Fibroblast of skin of left biceps (primary cell): Measurements from ENCODE around the gene CPVL.

Experiments used
- DNase-seq, 2 experiments: peaks; one replicate each; pipeline ENCODE4 v3.0.0-alpha.2; 2013; ENCODE audit warnings: low read depth in 2 of 2

CPVL gene

DNA sequence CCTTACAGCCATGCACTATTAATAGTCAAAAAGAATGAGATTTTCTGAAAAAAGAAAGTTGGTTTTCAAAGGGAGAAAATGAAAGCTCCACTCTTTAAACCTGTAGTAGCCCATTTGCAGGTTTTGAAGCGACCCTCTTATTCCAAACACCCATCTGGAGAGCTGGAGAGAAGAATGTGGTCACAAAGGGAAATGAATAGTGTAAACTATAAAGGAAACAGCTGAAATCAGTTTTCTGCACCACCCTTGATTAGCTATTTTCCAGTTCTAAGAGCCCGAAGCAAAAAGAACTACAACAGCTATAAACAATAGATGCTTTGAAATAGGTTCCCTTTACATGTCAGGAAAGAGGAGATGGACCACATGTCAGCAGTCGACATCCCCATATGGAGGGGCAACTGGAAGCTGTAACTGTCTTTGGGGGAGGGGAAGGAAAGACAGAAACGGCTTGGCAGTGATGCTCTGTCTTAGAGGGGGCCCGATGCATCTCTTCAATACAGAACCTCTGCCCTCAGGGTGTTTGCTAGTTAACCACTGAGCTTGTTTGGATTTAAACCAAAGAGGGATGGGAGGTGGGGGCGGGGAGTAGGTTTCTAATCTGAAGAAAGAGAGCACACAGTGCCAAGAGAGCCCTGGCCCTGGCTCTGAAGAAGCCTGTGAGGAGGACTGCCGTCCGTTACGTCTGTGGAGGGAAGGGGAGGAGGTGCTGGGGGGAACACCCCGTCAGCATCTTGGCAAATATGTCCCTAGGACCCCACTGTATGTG lies 55.3 kb downstream of the CPVL start:
- DNase-seq: no peak

DNA sequence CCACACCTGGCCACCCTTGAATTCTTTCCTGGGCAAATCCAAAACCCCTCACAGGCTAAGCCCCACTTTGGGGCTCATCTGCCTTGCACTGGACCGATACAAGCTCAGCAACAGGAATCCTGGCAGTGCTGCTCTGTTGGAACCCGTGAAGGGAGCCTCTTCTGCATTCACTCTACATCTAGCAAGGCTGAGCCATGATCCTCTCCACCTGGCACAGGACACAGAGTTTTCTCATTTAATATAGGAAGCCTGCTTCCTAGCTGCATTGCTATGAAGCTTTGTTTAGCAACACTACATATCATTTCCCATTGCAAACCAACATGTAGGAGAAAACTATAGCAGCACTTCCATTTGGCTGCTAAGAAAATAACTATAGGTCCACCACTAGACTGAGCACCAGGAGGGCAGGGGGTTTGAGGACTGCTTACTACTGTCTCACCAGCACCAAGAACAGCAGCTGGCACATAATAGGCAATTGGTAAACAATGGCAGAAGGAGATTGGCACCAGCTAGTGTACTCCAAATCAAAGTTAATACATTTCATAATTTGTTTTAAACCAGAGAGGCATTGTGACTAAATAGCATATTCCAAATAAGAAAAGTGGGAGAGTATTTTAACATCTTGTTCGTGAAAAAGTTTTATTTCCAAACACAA lies 56.1 kb downstream of the CPVL start:
- no peak for DNase-seq

DNA sequence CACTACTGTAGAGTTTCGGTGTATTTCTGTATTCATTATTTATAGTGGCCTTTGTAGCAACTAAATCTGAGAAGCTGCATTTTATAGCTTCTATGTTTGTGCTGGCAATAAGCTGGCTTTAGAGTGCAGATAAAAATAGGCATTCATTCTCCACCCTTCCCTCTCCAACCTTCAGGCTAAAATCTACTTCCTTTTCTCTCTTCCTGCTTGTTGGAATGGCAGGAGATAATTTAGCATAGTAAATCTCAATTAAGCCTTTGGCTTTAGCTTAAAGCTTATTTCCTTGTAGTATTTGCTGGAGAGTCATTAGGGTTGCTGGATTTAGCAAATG lies 58.5 kb downstream of the CPVL start:
- DNase-seq: no peak

DNA sequence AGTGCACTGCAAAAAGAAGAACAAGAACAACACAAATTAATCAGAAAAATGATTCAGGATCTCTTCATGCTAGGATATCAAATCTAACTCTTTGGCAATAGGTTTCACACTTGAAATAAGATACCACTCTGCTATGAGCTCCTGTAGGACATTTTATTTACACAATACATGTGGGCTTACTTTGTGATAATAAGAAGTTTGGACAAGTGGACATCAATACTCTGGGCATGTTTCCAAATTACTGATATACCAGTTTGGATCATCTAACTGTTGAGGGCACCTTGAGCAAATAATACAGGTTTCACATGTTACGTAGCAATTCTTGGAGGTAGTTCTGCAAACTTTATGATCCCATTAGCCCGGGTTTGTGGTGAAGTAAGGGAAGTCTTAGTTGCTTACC lies 59.8 kb downstream of the CPVL start:
- DNase-seq: no peak

DNA sequence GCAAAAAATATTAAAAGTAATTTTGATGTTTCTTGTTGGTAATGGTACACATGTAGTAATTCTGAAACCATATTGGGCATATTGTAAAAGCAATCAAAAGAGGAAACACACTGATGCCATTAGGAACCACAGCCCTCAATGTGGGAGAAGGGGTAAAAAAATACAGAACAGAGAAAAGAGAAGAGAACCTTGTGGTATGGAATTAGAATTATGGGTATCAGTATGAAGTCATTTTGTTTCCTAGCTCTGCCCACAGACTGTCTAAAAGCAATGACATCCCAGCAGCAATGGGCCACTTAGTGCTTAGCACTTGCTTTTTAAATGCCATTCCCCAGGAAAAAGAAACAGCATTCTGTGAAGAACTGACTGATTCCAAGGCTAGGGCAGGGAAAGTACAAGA lies 61.5 kb downstream of the CPVL start:
- no peak for DNase-seq

DNA sequence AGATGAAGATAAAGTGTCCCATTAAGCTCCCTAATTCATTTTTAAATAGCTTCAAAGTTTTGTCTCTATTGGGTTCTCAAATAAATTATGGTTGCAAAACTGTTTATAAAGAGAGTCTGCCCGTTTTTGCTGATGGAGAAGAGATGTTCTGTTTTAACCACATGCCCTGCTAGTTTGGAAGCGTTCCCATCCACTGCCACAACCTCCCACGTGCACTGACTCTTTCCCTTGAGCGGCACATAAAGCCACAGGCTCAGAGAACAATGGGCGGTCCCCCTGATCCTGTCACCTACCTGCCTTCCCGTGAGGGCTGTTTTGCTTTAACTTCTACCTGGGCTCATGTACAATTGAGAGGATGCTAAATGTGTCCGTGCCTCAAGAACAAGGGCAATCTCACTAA lies 65.5 kb downstream of the CPVL start:
- no peak for DNase-seq

DNA sequence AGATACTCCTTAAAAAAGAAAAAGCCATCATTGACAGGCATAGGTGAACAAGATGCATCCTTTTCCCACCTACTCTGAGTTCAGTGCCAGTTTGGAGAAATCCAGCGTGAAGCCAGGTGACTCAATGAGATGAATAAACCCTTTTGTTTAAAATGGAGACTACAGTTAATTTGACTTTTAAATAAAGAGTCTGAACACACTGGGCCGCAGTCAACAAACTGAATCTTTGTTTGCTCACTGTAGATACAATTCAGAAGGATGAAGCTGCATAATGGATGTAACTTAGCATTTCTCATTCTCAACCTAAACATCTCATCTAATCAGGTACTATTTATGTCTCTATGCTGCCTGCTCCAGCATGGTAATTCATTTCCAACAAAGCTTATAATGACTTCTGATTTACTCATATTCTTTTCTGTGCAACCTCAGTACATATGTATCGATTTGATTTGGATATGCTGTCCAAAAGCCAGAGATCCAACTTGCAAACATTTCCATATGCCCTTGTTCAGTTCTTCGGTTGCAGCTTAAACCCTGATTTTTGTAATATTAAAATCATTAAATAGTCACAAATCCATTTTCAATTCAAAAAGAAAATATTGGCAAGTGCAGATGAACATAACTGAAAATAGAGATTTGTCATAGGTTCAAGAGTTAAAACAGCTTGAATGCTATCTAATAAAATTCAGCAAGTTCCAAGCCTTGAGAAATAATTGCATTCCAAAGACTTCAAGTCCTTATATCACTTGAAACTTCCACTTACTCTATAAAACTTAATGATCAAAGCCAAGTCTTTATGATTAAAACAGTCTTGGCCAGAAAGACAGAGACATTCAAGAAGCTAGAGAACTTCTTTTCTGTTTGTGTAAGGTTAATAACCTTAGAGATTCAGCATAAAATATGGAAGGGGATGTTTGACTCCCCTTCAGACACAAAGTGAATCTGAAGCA lies 67.8 kb downstream of the CPVL start:
- no peak for DNase-seq

DNA sequence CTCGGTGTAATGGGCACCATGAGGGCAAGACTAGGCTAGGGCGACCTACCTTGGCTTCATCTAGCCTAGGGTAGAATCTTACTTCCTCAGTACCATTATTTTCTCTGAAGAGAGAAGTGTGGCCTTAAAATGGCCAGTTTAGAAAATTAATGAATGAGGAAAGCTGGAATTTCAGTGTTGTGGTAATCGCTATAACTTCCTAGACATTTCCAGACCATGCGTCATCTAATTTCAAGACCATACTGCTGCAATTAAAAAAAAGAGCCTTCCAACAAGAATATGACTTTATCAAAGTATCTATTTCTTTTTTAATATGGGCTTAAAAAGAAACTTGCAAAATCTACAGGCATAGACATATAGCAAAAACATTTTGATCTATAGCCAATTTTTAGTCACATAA lies 68.5 kb downstream of the CPVL start:
- DNase-seq: peak; percentile 59

DNA sequence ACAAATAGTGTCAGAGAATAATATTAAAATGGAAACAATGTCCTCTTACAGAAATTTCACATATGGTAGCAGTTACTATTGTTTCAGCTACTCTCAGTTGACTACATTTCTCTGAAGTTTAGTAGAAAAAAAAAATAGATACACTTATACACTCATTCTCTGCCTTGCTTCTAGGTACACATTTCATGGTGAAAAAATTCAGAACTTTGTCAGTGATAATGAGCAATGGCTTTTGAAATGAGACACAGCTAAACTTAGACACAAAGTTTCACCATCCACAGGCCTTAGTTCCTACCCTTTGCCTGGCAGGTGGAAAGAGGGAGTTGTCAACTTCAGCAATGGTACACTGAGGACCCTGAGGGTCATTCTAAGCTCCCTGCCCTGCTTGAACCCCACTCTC lies 69.2 kb downstream of the CPVL start:
- no peak for DNase-seq

DNA sequence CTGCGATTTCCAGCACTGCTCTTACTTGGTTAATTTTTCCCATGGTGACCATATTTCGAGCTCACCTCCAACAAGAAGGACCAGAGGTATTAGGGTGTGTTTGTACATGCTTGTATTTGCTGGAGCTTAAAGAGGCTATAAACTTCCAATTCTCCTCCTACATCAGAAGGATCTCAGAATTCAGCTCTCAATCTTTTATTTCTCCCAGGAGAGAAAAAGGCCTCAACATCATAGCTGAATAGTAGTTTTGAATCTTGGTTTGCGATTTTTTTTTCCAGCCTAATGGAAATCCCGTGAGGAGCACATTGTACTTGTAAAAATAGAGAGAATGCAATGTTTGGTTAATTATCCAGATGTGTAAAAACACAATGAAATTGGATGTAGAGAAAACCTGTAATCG lies 69.7 kb downstream of the CPVL start:
- DNase-seq: no peak

DNA sequence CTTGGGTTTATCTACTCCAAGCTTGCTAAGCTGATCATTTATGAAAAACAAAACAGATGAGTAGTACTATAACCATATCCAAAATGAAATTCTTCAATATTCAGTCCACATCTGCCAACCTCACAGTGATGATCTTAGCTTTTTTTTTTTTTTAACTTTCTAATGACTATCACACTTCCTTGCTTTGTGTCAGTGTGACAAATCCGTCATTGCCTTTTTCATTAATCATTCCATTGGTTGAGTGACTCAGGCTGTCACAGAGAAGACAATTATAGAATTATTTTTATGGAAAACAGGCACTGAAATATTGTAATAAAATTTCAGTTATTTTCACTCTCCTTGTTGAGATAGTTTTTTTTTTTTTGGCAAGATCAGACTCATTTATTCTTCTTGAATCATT lies 70.7 kb downstream of the CPVL start:
- DNase-seq: no peak

DNA sequence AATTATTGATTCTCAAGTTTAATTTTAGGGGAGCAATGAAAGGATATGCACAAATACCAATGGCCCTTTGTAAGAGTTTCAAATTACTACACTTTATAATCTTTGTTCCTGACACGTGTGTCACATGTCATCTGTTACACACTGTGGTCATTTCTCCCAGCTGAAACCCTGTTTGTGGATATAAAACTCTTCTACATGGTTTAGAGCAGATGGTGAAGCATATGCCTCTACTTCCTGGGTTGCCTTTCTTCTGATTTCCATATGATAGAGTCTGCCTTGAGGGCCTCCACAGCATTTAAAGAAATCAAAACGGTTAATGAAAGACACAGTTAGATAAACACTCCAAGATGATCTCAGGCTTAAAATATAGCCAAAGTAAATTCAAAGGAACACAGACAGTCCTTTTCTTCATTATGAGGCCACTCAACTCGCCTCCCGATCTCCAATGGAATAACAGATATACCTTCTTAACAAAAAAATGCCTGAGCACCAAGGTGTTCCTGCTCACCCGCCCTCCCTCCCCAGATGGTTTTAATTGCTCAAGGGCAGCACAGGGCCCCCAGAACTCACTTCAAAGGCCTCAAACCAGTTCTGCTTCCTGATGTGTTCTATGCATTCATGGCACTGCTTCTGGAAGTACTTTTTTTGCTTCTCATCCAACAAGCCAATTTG lies 75.0 kb downstream of the CPVL start:
- no peak for DNase-seq

DNA sequence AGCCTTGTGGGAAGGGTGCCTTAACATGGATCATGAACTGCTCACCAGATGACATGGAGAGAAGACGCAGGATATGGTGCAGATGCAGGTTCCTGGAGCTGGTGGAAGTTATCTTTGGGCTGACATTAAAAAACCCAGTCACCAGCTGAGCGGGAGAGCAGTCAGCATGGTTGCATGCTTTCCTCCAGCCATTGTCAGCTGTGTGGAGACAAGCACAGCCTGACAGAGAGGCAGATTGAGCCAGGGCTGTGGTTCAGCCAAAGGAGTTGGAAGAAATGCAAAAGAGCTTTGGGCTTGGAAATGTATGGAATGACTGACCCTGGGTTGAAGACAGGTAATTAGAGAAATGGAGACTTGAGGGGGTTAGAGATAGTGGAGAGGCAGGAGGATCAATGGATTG lies 79.7 kb downstream of the CPVL start:
- no peak for DNase-seq

DNA sequence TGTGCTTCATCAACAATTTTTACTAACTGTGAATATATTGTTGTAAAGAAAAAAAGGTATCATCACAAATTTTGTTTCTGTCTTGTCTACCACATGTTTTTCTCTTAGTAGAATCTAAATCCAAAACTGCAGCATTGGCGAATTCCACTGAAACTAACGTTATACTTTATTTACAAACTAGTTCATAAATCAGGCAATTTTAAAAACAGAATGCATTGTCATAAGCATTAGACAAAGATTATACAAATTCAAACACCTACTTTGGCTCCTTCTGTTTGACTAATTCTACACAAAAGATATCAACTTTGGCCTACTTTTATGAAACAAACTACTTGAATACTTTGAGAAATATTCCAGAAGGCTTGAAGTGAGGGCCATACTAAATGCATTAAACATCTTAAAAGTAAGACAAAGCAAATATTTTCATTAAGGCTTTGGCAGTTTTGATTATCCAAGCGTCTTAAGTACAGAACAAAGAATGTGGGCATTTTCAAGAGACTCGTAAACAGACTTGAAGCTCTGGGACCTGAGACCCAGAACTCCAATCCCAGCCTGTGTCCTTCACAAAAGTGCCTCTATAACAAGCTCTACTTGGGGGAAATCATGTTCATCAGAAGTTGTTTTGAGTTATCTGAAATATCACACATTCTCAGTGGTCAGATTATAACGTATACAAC lies 81.0 kb downstream of the CPVL start:
- DNase-seq: no peak

DNA sequence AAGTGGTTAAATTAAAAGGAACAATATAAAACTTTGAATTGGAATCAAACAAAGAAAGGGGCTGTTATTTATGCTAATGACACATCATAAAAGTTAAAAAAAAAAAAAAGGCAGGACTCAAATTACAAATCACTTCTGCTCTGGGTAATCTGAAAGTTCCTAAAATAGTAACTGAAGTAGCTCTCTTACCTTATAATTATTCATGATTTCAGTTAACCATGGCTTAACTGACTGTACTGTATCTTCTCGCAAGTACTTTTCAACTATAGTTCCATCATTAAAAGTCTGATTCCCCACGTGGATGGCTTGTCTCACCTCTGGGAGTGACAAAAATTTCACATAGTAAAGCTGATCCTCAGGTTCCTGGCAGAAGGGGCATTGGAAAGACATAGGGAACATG lies 82.5 kb downstream of the CPVL start:
- DNase-seq: no peak

DNA sequence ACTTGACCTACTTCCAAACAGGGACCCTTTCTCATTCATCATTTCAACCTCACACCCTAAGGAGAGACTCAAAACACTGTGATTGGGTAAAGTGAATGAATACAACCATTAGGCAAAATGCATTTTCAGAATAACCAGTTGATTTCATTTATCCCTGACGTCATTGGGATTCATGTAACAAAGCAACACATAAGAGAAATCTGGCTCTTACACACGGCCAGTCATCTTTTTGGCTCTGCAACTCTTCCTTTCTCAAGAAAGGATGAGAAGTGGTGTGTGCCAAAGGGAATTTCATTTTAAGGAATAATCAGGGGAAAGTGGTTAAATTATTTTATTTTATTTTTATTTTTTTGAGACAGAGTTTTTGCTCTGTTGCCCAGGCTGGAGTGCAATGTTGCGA lies 83.1 kb downstream of the CPVL start:
- DNase-seq: no peak

DNA sequence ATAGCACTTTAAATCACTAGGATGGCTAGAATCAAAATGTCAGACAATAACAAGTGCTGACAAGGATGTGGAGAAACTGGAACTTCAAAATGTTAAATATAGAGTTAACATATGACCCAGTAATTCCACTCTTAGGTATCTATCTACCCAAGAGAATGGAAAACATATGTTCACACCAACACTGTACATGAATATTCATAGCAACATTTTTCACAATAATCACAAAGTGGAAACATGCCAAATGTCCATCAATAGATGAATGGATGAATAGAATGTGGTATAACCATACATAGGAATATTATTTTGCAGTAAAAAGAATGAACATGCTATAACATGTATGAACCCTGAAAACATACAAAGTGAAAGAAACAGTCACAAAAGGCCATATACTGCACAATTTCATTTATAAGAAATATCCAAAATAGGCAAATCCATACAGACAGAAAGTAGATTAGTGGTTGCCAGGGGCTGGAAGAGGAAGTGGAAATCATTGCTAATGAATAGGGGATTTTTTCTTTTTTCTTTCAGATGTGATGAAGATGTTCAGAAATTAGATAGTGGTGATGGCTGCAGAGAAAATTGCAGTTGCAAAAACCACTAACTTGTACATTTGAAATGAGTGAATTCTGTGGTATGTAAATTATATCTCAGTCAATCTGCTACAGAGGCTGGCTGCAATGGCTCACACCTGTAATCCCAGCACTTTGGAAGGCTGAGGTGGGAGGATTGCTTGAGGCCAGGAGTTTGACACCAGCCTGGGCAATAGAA lies 93.0 kb downstream of the CPVL start:
- DNase-seq: no peak

DNA sequence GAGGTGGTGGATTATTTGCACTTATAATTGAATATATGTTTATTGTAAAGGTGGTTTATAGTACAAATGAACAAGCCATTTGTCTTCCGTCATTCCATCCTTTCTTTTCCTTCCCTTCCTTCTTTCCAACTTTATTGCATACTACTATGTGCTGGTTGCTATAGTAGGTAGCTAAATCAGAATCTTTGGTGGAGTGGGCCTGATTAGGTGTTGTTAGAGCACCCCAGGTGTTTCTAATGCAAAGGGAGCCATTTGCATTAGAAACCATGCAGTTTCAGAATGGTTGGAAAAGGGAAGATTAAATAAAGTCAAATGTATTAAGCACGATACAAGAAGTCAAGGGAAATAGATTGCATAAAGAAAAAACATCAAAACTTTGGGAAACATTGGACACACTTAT lies 99.4 kb downstream of the CPVL start:
- no peak for DNase-seq

DNA sequence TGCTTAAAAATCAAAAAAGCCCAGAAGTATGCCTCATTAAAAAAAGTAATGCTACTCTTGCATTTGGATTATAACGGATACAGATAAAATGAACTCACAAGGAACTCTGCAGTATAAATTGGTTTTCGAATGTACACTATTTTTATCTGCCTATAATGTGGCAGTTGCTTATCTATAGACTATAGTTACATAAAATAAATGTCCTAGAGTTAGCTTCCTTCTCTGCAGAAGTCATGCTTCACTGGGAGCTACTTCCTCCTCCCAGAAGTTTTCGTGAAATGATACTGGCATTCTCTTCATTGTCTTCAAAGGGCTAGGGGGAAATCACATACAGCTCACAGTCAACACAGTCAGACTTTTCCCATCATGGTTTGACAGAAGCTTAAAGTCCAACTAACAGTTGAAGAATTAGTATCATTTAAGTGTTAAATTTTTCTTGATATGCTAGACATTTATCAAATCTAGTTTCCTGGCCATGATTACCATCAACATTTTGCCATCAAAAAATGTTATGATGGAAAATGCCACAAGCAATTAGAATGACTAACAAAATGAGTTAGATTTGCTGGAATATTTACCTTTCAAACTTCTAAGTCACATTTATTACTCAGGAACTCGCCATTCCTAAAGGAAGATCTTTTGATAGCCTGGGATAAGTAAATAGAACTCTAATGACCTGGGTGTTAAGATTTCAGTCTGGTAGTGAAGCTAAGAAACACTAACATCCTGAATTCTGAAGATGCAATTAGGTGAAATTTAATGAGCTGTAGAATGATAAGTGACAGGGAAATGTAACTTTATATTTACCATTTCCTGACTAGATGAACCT lies 100.9 kb downstream of the CPVL start:
- DNase-seq: no peak

DNA sequence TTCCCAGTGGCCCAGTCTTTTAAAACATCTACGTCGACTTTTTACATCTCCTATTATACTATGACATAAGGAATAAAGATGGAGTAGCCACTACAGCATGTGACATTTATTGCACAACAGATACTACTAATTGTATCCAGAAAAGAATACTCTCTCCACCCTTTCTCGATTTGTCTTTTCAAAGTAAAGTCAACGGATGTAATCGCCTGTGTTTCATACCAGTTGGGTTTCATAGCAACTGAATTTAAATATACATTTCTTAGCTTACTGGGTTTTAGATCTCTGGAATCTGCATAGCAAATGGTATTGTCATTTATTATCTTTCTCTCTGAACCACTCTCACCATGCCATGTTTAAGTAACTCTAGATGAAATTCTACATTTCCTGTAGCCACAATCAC lies 101.8 kb downstream of the CPVL start:
- peak; percentile 52 to 57 for DNase-seq
